ENCODE measurements around the gene HSPD1.
"Not testable (repeated sequence)": the region's sequence is repeated elsewhere in the genome, so short reads cannot be mapped to it uniquely, and the experiment has no call there.

DNA sequence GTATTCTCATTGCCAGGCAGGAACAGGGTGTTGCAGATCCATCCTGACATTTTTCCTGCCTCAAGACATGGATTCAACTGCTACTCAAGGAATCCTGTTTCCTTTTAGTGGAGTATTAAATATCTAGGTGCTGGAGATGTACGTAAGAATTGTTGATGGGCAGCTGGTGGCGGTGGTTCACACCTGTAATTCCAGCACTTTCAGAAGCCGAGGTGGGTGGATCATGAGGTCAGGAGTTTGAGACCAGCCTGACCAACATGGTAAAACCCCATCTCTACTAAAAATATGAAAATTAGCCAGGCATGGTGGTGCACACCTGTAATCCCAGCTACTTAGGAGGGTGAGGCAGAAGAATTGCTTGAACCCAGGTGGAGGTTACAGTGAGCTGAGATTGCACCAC, 15.4 kb downstream of the HSPD1 start:
- not testable (repeated sequence) for TF ChIP-seq GRHL2 (CRISPR knock-in tag; IDR thresholded peaks at IDR 0.05; ENCODE audit: insufficient replicate concordance, severe bottlenecking); ZNF121 (CRISPR knock-in tag; IDR thresholded peaks at IDR 0.05); NFE2L1 (CRISPR knock-in tag; IDR thresholded peaks at IDR 0.05); FOXP1 (CRISPR knock-in tag; IDR thresholded peaks at IDR 0.05; ENCODE audit: borderline replicate concordance); ETV6 (CRISPR knock-in tag; IDR thresholded peaks at IDR 0.05); JUN (CRISPR knock-in tag; IDR thresholded peaks at IDR 0.05)
- TF ChIP-seq, protein P1, sequence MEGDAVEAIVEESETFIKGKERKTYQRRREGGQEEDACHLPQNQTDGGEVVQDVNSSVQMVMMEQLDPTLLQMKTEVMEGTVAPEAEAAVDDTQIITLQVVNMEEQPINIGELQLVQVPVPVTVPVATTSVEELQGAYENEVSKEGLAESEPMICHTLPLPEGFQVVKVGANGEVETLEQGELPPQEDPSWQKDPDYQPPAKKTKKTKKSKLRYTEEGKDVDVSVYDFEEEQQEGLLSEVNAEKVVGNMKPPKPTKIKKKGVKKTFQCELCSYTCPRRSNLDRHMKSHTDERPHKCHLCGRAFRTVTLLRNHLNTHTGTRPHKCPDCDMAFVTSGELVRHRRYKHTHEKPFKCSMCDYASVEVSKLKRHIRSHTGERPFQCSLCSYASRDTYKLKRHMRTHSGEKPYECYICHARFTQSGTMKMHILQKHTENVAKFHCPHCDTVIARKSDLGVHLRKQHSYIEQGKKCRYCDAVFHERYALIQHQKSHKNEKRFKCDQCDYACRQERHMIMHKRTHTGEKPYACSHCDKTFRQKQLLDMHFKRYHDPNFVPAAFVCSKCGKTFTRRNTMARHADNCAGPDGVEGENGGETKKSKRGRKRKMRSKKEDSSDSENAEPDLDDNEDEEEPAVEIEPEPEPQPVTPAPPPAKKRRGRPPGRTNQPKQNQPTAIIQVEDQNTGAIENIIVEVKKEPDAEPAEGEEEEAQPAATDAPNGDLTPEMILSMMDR (IDR thresholded peaks at IDR 0.05): not testable (repeated sequence)
- TF ChIP-seq, protein P2, sequence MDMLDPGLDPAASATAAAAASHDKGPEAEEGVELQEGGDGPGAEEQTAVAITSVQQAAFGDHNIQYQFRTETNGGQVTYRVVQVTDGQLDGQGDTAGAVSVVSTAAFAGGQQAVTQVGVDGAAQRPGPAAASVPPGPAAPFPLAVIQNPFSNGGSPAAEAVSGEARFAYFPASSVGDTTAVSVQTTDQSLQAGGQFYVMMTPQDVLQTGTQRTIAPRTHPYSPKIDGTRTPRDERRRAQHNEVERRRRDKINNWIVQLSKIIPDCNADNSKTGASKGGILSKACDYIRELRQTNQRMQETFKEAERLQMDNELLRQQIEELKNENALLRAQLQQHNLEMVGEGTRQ (CRISPR knock-in tag; IDR thresholded peaks at IDR 0.05): not testable (repeated sequence)
